GM19452 (cell line): ENCODE results near the gene SLC22A13.
"Not testable (repeated sequence)": the region's sequence is repeated elsewhere in the genome, so short reads cannot be mapped to it uniquely, and the experiment has no call there.

Experiments
- ATAC-seq: cut with Tn5 transposase; IDR thresholded peaks from one replicate; pipeline ENCODE4 v1.9.1; 2021; ENCODE audit not compliant: unreplicated experiment

SLC22A13 gene, protein sequence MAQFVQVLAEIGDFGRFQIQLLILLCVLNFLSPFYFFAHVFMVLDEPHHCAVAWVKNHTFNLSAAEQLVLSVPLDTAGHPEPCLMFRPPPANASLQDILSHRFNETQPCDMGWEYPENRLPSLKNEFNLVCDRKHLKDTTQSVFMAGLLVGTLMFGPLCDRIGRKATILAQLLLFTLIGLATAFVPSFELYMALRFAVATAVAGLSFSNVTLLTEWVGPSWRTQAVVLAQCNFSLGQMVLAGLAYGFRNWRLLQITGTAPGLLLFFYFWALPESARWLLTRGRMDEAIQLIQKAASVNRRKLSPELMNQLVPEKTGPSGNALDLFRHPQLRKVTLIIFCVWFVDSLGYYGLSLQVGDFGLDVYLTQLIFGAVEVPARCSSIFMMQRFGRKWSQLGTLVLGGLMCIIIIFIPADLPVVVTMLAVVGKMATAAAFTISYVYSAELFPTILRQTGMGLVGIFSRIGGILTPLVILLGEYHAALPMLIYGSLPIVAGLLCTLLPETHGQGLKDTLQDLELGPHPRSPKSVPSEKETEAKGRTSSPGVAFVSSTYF

DNA sequence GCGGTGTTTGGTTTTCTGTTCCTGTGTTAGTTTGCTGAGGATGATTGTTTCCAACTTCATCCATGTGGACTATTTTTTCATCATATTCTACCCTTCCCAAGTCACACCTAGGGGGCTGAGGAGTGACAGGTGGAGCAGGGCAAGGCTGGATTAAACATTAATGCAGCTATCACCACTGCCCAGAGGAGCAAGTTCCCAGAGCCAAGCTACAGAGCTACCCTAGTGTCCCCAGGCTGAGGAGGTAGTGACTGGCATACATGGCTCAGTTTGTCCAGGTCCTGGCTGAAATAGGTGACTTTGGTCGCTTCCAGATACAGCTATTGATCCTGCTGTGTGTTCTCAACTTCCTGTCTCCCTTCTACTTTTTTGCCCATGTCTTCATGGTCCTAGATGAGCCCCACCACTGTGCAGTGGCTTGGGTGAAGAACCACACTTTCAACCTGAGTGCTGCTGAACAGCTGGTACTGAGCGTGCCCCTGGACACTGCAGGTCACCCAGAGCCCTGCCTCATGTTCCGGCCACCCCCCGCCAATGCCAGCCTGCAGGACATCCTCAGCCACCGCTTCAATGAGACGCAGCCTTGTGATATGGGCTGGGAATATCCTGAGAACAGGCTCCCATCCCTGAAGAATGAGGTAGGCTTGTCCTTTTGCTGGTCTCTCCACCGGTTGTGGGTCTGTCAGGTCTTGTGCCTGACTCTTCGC lies at the start of gene SLC22A13:
SLC22A13 (plus strand) TSS at position 209 of the 704 bp plus-strand sequence; CDS start at position 258, 49 bp downstream.
- ATAC-seq: no peak

DNA sequence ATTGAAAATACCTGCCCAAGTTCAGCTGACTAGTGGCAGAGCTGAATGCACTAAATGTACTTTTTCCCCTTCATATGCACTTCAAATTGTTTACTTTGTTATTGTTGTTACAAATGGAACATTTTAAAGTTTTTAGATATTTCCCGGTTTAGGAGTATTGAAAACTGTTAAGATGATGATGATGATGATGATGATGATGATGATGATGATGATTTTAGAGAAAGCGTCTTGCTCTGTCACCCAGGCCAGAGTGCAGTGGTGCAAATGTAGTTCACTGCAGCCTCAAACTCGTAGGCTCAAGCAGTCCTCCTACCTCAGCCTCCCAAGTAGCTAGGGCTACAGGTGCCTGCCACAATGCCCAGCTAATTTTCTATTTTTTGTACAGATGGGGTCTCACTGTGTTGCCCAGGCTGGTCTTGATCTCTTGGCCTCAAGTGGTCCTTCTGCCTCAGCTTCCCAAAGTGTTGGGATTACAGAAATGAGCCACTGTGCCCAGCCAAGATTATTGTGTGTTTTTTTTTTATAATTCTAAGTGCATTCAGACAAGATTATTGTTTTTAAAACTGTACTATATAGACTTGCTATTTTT lies 45.9 kb upstream of the SLC22A13 start:
- no peak for ATAC-seq

DNA sequence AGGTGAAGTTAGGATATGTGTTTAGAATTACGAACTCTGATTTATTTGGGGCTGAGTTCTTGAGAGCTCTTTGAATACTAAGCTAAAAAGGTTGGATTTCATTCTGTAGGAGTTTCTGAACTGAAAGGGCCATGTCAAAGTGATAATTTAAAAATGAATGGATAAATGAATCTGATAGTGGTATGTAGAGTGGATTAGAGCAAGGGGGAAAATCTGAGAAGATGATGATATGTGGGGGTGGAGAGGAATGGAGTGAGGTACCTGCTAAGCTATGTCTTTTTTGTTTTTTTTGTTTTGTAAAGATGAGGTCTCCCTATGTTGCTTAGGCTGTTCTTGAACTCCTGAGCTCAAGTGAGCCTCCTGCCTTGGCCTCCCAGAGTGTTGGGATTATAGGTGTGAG lies 44.6 kb upstream of the SLC22A13 start:
- ATAC-seq: no peak

DNA sequence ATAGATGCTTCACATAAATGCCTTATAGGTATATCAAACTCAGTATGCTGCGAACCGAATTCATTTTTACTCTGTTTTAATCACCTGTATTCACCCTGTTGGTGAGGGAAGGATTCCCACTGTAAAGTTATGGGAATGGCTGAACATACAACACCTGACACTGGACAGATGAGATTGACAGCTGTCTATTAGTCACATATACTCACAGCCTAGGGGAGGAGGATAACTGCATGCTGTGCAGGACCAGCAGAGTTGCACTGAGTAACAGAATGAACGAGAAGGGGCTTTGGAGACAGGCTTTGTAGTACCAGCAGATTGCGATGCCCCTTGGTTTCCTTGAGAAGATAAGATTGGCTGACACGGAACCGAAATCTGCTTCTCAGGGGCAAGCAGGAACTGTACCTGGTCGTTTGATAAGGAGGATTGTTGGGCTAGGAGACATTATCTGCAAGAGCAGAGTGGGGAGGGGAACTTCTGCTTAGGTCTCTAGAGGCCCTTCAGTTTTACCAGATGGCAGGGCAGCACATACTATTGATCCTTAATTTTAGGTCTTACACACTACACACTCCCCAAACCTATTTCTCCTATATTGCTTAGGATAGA lies 43.5 kb upstream of the SLC22A13 start:
- no peak for ATAC-seq

DNA sequence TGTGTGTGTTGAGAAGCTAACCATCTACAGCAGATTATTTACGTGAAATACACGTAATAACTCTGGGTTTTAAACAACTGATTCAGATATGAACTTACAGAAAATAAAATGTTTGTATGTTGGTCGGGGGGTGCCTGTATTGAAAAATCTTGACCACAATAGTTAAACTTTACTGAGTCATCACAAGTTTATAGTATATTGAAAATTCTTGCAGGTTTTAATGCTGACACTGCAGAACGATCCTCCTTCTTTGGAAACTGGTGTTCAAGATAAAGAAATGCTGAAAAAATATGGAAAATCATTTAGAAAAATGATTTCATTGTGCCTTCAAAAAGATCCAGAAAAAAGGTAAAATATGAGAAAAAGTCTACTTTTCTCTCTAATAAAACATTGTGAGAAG lies 41.3 kb upstream of the SLC22A13 start:
- no peak for ATAC-seq

DNA sequence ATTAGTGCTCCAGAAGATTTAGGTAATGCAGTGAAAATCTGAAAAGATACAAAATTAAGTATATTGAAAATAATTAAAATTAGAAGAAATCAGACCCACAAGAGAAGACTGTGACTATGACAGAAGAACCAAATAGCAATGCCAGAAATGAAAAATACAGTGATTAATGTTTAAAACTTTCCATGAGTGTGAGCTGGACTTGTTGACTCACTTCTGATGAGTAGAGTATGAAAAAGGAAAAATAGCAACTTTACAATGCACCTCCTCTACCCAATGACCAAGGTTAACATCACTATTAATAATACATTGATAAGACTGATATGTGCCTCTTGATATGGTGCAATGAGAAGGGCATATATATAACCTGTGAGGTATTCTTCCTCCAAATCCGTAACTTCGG lies 39.3 kb upstream of the SLC22A13 start:
- no peak for ATAC-seq

DNA sequence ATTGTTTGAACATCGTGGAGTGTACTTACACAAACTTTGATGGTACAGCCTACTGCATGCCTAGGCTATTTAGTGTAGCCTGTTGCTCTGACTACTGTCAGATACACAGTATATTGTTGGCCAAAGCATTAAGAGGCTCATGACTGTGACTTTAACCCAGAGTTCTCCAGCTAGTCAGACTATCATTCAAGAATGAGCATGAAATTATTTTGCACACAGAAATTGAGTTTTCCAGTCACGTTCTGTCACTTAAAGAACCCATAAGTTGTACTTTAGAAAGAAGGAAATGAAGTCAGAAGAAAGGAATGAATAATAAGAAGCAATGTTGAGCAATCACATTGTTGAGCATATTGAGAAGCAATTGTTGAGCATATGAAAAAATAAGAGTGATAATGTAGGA lies 37.6 kb upstream of the SLC22A13 start:
- ATAC-seq: no peak

DNA sequence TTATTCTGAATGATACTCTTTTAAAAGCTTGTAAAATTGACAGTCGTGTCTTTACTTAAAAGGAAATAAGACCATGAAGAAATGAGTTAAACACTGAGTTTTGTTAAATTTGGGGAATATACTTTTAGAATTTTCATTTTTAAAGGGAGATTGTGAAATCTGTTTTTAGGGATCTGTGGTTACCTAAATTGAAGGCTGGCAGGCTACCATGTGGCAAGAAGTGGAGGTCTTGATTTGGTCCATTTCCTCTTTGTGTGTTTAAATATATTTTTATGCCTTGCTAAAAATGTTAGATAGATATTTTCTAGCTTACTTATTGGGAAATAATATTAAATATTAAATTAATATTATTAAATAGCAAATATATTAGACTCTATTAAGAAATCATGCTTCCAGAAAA lies 36.6 kb upstream of the SLC22A13 start:
- ATAC-seq: no peak

DNA sequence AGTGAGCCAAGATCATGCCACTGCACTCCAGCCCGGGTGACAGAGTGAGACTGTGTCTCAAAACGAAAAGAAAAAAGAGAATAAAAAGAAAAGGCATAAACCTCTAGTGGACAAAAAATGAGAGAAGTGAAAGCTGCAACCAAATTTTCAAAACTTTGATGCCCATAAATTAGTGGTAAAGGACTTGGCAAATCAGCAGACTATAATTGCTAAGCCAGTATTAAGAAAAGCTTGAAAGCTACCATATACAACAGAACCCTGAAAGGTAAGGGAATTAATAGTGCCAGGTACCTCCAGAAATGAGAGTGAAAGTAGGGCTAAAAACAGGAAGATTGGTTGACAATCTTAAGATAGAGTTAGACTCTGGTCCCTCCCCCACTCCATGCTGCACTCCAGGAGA lies 32.9 kb upstream of the SLC22A13 start:
- ATAC-seq: no peak

DNA sequence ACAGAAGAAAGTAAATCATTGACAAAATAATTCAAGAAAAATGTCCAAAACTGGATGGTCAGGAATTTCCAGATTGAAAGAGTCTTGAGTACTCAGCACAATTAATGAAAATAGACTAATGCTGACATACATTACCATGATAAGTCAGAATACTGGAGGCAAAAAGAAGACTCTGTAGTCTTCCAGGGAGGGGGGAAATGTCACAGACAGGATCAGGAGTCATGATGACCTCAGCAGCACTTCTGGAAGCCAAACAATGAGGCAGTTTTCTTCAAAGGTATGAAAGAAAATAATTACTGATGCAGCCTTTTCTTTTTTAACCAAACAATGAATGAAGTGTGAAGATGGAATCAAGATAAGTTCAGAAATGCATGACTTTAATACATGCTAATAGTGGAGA lies 30.1 kb upstream of the SLC22A13 start:
- ATAC-seq: no peak

DNA sequence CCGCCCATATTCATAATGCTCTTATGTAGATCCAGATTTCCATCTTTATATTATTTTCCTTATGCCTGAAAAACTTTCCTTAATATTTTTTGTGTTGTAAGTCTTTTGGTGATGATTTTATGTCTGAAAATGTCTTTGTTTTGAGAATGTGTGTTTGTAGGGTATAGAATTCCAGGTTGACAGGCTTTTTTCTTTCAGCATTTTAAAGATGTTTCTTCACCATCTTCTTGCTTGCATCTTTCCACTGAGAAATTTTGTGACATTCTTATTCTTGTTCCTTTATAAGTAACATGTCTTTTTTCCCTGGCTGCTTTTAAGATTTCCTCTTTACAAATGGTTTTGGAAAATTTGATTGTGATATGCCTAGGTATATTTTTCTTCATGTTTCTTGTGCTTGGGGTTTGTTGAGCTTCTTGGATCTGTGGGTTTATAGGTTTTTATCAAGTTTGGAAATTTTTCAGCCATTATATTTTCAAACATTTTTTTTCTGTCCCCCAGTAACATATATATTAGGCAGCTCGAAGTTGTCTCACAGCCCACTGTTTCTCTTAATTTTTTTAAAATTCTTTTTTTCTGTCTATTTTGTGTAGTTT lies 27.1 kb upstream of the SLC22A13 start:
- ATAC-seq: no peak

DNA sequence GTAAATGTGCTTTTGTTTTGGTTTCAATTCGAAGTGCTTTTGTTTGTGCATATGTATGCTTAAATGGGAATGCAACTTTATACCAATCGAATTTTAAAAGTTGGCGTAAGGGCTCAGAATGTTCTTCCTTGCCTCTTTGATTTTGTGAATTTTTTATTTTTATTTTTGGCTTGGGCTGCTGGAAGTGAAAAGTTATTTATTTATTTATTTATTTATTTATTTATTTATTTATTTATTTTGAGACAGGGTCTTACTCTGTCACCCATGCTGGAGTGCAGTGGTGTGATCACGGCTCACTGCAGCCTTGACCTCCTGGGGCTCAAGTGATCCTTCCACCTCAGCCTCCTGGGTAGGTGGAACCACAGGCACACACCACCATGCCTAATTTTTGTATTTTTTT lies 22.8 kb upstream of the SLC22A13 start:
- not testable (repeated sequence) for ATAC-seq

DNA sequence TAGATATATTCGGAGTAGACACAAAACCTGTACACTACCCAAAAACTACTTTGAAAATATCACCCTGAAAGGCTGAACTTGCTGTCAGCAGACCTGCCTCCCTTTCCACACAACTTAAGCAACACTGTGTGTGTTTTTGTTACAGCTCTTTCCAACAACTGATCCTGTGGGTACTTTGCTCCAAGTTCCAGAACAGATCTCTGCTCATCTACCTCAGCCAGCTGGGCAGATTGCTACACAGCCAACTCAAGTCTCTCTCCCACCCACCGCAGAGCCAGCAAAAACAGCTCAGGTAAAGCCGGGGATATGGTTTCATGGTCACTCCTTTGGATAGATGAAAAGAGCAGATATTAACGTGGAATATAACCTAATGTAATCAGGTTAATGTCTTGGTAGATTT lies 19.7 kb upstream of the SLC22A13 start:
- ATAC-seq: no peak

DNA sequence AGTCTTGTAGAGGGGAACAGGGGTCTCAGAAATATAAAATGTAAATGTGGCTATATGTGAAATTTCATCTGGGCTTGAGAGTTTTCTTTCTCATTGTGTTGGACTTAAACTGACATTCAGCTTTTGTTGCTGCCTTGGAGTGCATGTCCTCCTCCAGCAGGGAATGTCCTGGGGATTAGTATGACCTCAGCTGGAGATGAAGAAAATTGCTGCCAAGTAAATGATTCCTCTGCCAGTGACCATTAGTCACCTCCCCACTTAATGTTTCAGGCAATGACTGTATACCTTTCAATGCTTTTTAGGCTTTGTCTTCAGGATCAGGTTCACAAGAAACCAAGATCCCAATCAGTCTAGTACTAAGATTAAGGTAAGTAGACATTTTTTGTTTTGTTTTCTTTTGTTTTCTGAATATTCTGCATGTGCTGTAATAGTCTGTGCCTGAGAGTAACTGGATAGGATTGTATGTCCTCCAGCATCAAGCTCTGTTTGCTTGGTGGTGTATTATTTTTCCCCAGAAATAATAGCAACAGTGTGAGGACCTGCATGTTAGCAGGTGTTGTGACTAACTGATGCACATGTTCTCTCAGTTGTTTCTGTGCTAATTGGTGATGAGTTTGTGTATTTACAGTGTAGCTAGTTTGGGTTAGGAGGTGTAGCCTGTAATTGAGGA lies 18.1 kb upstream of the SLC22A13 start:
- no peak for ATAC-seq

DNA sequence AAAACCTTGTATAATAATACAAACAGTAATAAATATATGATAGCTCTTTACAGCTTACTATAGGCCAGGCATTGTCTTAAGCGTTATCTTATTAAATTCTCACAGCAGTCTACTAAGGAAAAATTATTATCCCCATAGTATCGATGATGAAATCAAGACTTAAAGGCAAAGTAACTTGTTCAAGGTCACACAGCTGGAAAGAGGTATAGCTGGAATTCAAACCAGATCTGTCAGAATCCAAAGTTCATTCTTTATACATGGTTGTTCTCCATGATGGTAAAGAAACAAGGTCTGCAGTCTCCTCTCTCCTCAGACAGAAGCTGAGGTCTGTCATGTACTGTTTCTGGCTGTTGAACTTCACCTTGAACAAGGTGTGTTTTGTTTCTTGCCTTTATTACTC lies 15.4 kb upstream of the SLC22A13 start:
- ATAC-seq: no peak

DNA sequence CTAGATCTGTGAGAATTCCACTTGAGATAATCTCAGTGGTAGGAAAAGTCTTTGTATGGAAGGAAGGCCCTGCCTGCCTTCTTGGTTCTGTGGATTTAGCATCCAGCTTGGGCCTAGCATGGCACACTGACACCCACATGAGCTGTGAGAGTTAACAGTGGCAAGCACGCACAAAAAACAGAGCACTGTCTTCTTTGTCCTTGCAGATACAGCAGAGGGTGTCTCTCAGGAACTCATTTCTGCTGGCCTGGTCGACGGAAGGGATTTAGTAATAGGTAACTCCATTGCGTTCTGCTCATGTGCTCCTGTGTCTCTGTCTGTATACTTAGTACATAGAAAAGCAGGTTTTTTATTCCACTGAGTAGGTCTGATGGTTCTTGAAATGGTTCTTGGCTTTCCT lies 14.4 kb upstream of the SLC22A13 start:
- ATAC-seq: no peak

DNA sequence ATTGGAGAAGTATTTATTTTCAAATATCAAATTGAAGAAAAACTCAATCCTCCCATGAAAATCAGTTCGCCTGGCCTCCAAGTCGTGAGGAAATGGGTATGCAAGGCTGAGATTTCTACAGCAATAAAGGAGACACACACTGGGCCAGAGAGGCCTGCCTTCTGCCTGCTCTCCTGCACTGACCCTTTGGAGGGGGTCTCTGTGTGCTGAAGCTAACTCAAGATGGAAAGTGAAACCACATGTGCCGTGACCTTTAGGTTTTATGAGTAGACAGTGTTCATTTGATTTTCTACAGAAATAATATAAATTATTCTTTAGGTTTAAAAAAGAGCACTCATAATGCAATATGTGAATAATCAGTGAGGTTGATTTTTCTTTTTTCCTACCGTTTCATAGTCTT lies 11.9 kb upstream of the SLC22A13 start:
- no peak for ATAC-seq

DNA sequence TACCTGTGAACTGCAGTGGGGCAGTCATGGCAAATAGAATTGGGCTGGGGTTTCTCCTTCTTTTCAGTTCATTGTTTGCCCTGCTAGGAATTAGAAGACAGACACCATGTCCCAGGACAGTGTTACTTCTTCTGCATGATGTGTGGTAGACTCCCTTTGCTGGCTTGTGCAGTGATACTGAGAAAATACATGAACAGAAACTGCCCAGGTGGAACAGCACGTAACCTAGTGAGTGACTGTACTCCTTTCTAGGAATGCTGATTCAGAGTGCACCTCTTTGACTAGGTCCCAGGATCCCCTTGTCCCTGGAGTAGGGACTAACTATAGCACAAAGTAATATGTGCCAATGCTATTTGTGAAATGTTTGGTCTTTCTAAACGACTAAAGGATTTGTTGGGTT lies 10.7 kb upstream of the SLC22A13 start:
- ATAC-seq: no peak

DNA sequence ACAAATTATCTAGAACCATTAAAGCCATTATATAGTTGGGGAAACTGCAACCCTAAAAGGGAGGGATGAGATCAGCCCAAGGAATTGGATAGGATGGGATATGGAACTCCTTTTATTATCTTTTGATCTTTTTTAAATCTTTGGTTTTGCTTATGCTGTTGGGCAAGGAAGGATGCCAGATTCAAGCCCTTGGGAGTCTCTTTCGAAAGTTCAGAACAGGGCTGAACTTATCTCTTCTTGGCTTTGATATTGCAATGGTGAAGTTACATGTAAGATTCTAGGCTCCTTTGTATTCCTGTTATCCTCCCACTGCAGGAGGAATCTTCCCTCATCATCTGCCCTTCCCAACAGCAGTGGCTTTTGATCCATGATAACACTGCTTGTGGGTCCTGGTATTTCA lies 10.0 kb upstream of the SLC22A13 start:
- ATAC-seq: no peak

DNA sequence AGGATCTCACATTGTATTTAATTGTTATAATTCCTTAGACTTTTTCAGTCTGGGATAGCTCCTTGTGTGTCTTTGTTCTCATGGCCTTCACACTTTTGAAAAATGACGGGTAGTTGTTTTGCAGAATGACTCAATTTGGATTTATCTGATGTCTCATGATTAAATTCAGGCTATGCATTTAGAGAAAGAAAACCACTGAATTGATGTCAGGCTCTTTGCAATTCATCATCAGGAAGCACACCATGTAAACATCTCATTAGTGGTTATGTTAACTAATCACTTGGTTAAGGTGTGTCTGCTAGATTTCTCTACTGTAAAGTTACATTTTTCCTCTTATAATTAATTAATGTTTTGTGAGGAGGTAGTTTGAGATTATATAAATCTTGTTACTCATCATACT lies 8.0 kb upstream of the SLC22A13 start:
- ATAC-seq: no peak

DNA sequence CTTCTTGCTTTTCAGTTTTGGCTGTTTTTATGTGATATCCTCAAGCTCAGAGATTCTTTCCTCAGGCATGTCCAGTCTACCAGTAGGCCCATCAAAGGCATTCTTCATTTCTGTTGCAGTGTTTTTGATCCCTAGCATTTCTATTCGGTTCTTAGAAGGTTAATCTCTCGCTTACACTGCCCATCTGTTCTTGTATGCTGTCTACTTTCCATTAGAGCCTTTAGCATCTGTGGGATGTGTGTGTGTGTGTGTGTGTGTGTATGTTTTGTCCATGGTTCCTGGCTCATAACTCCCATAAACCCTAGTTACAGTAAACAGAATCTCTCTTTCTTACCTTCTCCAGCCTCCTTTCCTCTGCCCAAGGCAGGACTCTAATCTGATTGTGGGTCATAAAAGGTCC lies 5.1 kb upstream of the SLC22A13 start:
- no peak for ATAC-seq
